NCI-H510A treated with DMSO at 0.1 percent for 48 hours (cell line): ENCODE measurements around the gene LMO7.

ENCODE experiments used
- DNase-seq: peaks from one replicate; lab custom pipeline; 2025; lab: John Stamatoyannopoulos, UW

LMO7 gene

GRCh38 chr13:75801388-75801945, 165.3 kb downstream of the LMO7 start:
- DNase-seq, result no peak

GRCh38 chr13:75802161-75802560, 166.0 kb downstream of the LMO7 start:
- no peak for DNase-seq

- peak; percentile 25 for DNase-seq
Measured at GRCh38 chr13:75803164-75803611, 167.1 kb downstream of the LMO7 start.

- DNase-seq, result no peak
Measured at GRCh38 chr13:75804054-75804453, 167.9 kb downstream of the LMO7 start.

- no peak for DNase-seq
Measured at GRCh38 chr13:75804605-75805004, 168.5 kb downstream of the LMO7 start.

- no peak for DNase-seq
Measured at GRCh38 chr13:75806117-75806516, 170.0 kb downstream of the LMO7 start.

- DNase-seq, result no peak
Measured at GRCh38 chr13:75811361-75811760, 175.2 kb downstream of the LMO7 start.

GRCh38 chr13:75811841-75812240, 175.7 kb downstream of the LMO7 start:
- no peak for DNase-seq

- no peak for DNase-seq
Measured at GRCh38 chr13:75812751-75813181, 176.6 kb downstream of the LMO7 start.

GRCh38 chr13:75813323-75813722, 177.2 kb downstream of the LMO7 start:
- DNase-seq, result no peak

GRCh38 chr13:75818179-75818967, 182.2 kb downstream of the LMO7 start:
- DNase-seq, result no peak

GRCh38 chr13:75818968-75819225, 182.8 kb downstream of the LMO7 start:
- DNase-seq, result no peak

- no peak for DNase-seq
Measured at GRCh38 chr13:75825161-75825560, 189.0 kb downstream of the LMO7 start.

- DNase-seq, result no peak
Measured at GRCh38 chr13:75825594-75825993, 189.5 kb downstream of the LMO7 start.

- no peak for DNase-seq
Measured at GRCh38 chr13:75826391-75826790, 190.3 kb downstream of the LMO7 start.

- DNase-seq, result no peak
Measured at GRCh38 chr13:75829830-75830229, 193.7 kb downstream of the LMO7 start.

GRCh38 chr13:75830842-75831241, 194.7 kb downstream of the LMO7 start:
- no peak for DNase-seq

- no peak for DNase-seq
Measured at GRCh38 chr13:75831389-75831788, 195.3 kb downstream of the LMO7 start.

GRCh38 chr13:75832812-75833211, 196.7 kb downstream of the LMO7 start:
- DNase-seq, result no peak

- peak; percentile 13 for DNase-seq
Measured at GRCh38 chr13:75836441-75836840, 200.3 kb downstream of the LMO7 start.

GRCh38 chr13:75838366-75839005, 202.4 kb downstream of the LMO7 start:
- DNase-seq, result peak; percentile 1

GRCh38 chr13:75839406-75839805, 203.3 kb downstream of the LMO7 start:
- no peak for DNase-seq

- DNase-seq, result no peak
Measured at GRCh38 chr13:75841905-75842304, 205.8 kb downstream of the LMO7 start.
